WTC11 (cell line): ENCODE results near the gene FNDC5. TPM values are rescaled to one million over a fixed set of nuclear protein-coding genes. Genes with fewer than 3 reads are reported as not detected.

ENCODE experiments used
- ATAC-seq: fragments of 200-7000 bp; cut with Tn5 transposase; 2 replicates; pipeline ENCODE4 v1.10.0; 2021; ENCODE audit warnings: mild to moderate bottlenecking, moderate library complexity
- CTCF ChIA-PET: fragments of 300-600 bp; sonication (Branson Sonifier 250); formaldehyde crosslinking; loops from one replicate; lab custom pipeline; 2021; ENCODE audit warnings: antibody characterized with exemption; lab: Charles Lee
- POLR2A ChIA-PET: fragments of 350-600 bp; sonication (Branson Sonifier 250); formaldehyde crosslinking; loops from one replicate; lab custom pipeline; 2021; ENCODE audit warnings: antibody characterized with exemption; lab: Charles Lee
- DNase-seq: peaks from one replicate; pipeline ENCODE4 v3.0.0; 2021; ENCODE audit warnings: low spot score
- H3K27ac Mint-ChIP-seq: 2 replicates; pipeline ENCODE4 v1.8.0; 2021; ENCODE audit warnings: mixed read lengths
- H3K27me3 Mint-ChIP-seq: 2 replicates; pipeline ENCODE4 v1.8.0; 2021; ENCODE audit warnings: low read depth, mild to moderate bottlenecking, moderate library complexity, mixed read lengths
- H3K36me3 Mint-ChIP-seq: 2 replicates; pipeline ENCODE4 v1.8.0; 2021; ENCODE audit warnings: mixed read lengths
- H3K4me1 Mint-ChIP-seq: 2 replicates; pipeline ENCODE4 v1.8.0; 2022; ENCODE audit warnings: mixed read lengths
- H3K4me3 Mint-ChIP-seq: 2 replicates; pipeline ENCODE4 v1.8.0; 2021; ENCODE audit warnings: mild to moderate bottlenecking, moderate library complexity, mixed read lengths
- H3K9me3 Mint-ChIP-seq: 2 replicates; pipeline ENCODE4 v1.8.0; 2021; ENCODE audit warnings: mixed read lengths
- CTCF ChIP-seq: fragments of 200-600 bp; IDR thresholded peaks from 2 replicates; pipeline ENCODE4 v1.8.0; 2022; ENCODE audit warnings: antibody characterized with exemption
- FOXP4 ChIP-seq: sonication (generic); formaldehyde crosslinking; IDR thresholded peaks from 2 replicates; pipeline ENCODE4 v1.8.0; 2022; ENCODE audit warnings: mild to moderate bottlenecking, missing genetic modification reagents
- MAX ChIP-seq: sonication (generic); formaldehyde crosslinking; IDR thresholded peaks from 2 replicates; pipeline ENCODE4 v1.8.0; 2022; ENCODE audit warnings: mild to moderate bottlenecking, missing genetic modification reagents
- MLX ChIP-seq: sonication (generic); formaldehyde crosslinking; IDR thresholded peaks from 2 replicates; pipeline ENCODE4 v1.8.1; 2023; ENCODE audit warnings: mild to moderate bottlenecking, missing genetic modification reagents, moderate library complexity
- NR2C2 ChIP-seq: sonication (generic); formaldehyde crosslinking; IDR thresholded peaks from 2 replicates; pipeline ENCODE4 v1.8.0; 2022; ENCODE audit warnings: mild to moderate bottlenecking, missing genetic modification reagents
- PRDM15 ChIP-seq: sonication (generic); formaldehyde crosslinking; IDR thresholded peaks from 2 replicates; pipeline ENCODE4 v1.8.0; 2022; ENCODE audit warnings: missing genetic modification reagents
- PRRX2 ChIP-seq: fragments of 250-450 bp; sonication (Bioruptor Pico); IDR thresholded peaks from 2 replicates; pipeline ENCODE4 v1.8.0; 2021; ENCODE audit warnings: mild to moderate bottlenecking
- SMAD3 ChIP-seq: sonication (generic); formaldehyde crosslinking; IDR thresholded peaks from 2 replicates; pipeline ENCODE4 v1.8.0; 2022; ENCODE audit warnings: missing genetic modification reagents, mild to moderate bottlenecking, borderline replicate concordance
- SOX15 ChIP-seq: fragments of 250-450 bp; sonication (Bioruptor Pico); IDR thresholded peaks from 2 replicates; pipeline ENCODE4 v1.9.0; 2021; ENCODE audit warnings: mild to moderate bottlenecking
- SP1 ChIP-seq: sonication (generic); formaldehyde crosslinking; conservative IDR thresholded peaks from 2 replicates; pipeline ENCODE4 v1.8.1; 2022; ENCODE audit warnings: missing genetic modification reagents
- USF1 ChIP-seq: sonication (generic); formaldehyde crosslinking; IDR thresholded peaks from 2 replicates; pipeline ENCODE4 v1.8.0; 2022; ENCODE audit warnings: mild to moderate bottlenecking, missing genetic modification reagents
- ZNF512 ChIP-seq: sonication (generic); formaldehyde crosslinking; IDR thresholded peaks from 2 replicates; pipeline ENCODE4 v1.8.1; 2022; ENCODE audit warnings: missing genetic modification reagents, borderline replicate concordance
- total RNA-seq: library from RNA; stranded (reverse); gene quantifications from 3 replicates; pipeline ENCODE4 v1.2.3, GENCODE V29; 2021

Gene FNDC5
- total RNA-seq, 1 experiment from 2014 or later, result 1.2 TPM

GRCh38 chr1:32896451-32896850 lies 25.7 kb upstream of the FNDC5 start:
- POLR2A ChIA-PET, result no interaction called here
- peaks cover 7% of the 10 kb centered on the region for H3K9me3 Mint-ChIP-seq
- no peak for ATAC-seq
- H3K36me3 Mint-ChIP-seq, result no peaks in the 10 kb centered on the region
- DNase-seq, result no peak
- no peak overlapping the region for H3K27ac Mint-ChIP-seq
- H3K4me1 Mint-ChIP-seq, result peaks cover 16% of the 10 kb centered on the region
- TF ChIP-seq USF1, result no peak
- TF ChIP-seq CTCF, result no peak
- H3K27me3 Mint-ChIP-seq, result peaks cover 51% of the 10 kb centered on the region
- CTCF ChIA-PET, result interaction anchor here (1.9 kb wide), 1 partner anchor 10 kb away, joined by 6 read pairs; no protein-coding TSS in a partner anchor
- H3K4me3 Mint-ChIP-seq, result no peak overlapping the region

GRCh38 chr1:32895325-32896215 lies 24.9 kb upstream of the FNDC5 start:
- Mint-ChIP-seq H3K27me3 (peaks cover 55% of the 10 kb centered on the region), H3K27ac (peak overlapping the region; percentile 30), H3K4me1 (peaks cover 13% of the 10 kb centered on the region)
- no peak for ATAC-seq
- ChIA-PET POLR2A (no interaction called here), CTCF (interaction anchor here (1.6 to 7.4 kb wide), 4 partner anchors 9 to 24 kb away, joined by 7 to 80 read pairs (median 20); partner anchors contain the start of gene FNDC5)
- TF ChIP-seq PRRX2 (CRISPR knock-in tag), result no peak
- TF ChIP-seq, all 79 proteins: peak for 0
- H3K36me3 Mint-ChIP-seq, result no peaks in the 10 kb centered on the region
- DNase-seq, result no peak
- H3K4me3 Mint-ChIP-seq, result no peak overlapping the region
- peaks cover 7% of the 10 kb centered on the region for H3K9me3 Mint-ChIP-seq

- DNase-seq (no peak), ATAC-seq (no peak)
- TF ChIP-seq PRDM15 (CRISPR knock-in tag) (peak; percentile 28; the same call in 1 of the 2 replicates), SOX15 (CRISPR knock-in tag) (no peak)
- Mint-ChIP-seq H3K9me3 (peaks cover 7% of the 10 kb centered on the region), H3K4me3 (no peak overlapping the region), H3K36me3 (no peaks in the 10 kb centered on the region), H3K27me3 (peaks cover 55% of the 10 kb centered on the region), H3K4me1 (peaks cover 11% of the 10 kb centered on the region), H3K27ac (no peak overlapping the region)
- ChIA-PET CTCF (interaction anchor here (0.8 to 7.4 kb wide), 8 partner anchors 8 to 192 kb away, joined by 3 to 80 read pairs (median 8); partner anchors contain the start of gene FNDC5), POLR2A (interaction anchor here (0.9 kb wide), 2 partner anchors 12 to 188 kb away, joined by 3 to 4 read pairs; no protein-coding TSS in a partner anchor)
These were observed 24.0 kb upstream of the FNDC5 start for GRCh38 chr1:32894681-32895080.

GRCh38 chr1:32894019-32894600 lies 23.4 kb upstream of the FNDC5 start:
- no peaks in the 10 kb centered on the region for H3K36me3 Mint-ChIP-seq
- H3K4me1 Mint-ChIP-seq, result peaks cover 11% of the 10 kb centered on the region
- no peak overlapping the region for H3K27ac Mint-ChIP-seq
- CTCF ChIA-PET, result interaction anchor here (0.6 to 7.4 kb wide), 20 partner anchors 7 to 477 kb away, joined by 3 to 80 read pairs (median 6); partner anchors contain the start of genes AZIN2, FNDC5 and RNF19B
- H3K27me3 Mint-ChIP-seq, result peaks cover 55% of the 10 kb centered on the region
- peak overlapping the region; percentile 79 for H3K4me3 Mint-ChIP-seq
- peaks cover 7% of the 10 kb centered on the region for H3K9me3 Mint-ChIP-seq
- DNase-seq, result peak; percentile 54
- POLR2A ChIA-PET, result interaction anchor here (0.9 kb wide), 2 partner anchors 13 to 189 kb away, joined by 3 to 4 read pairs; no protein-coding TSS in a partner anchor
- peak; percentile 13 for ATAC-seq
- TF ChIP-seq FOXP4 (CRISPR knock-in tag) (no peak), MAX (CRISPR knock-in tag) (peak; percentile 24; the same call in 1 of the 2 replicates), SMAD3 (no peak), NR2C2 (no peak), SP1 (CRISPR knock-in tag) (no peak), ZNF512 (no peak), MLX (no peak)
